ENCODE data around the gene SNX21.

Gene SNX21

GRCh38 chr20:45801851-45802250 lies 31.7 kb upstream of the SNX21 start:
- Histone ChIP-seq H3K4me1 (ENCODE audit: insufficient read depth, low read length) (no peaks in the 10 kb centered on the region), H3K4me2 (ENCODE audit: insufficient read depth, low read length) (no peak overlapping the region), H3K27ac (ENCODE audit: low read length) (no peak overlapping the region), H3K36me3 (ENCODE audit: insufficient read depth, low read length) (peaks cover 59% of the 10 kb centered on the region), H3K79me2 (ENCODE audit: insufficient read depth, low read length) (0 out of 2 replicates have a peak, but pooled peaks cover 3% of the 10 kb centered on the region), H3K4me3 (ENCODE audit: low read depth in 1 of 2, low read length in 2 of 2) (no peak overlapping the region), H3K9ac (ENCODE audit: low read depth, low read length) (no peak overlapping the region), H3K27me3 (ENCODE audit: insufficient read depth, low read length, poor library complexity) (no peaks in the 10 kb centered on the region), H3K9me3 (ENCODE audit: insufficient read depth, low read length, severe bottlenecking) (no peaks in the 10 kb centered on the region), H4K20me1 (ENCODE audit: insufficient read depth, low read length) (no peaks in the 10 kb centered on the region), H2AFZ (ENCODE audit: low read depth, low read length) (no peak overlapping the region)
- no peak for TF ChIP-seq CTCF (IDR thresholded peaks at IDR 0.05; ENCODE audit: borderline replicate concordance, extremely low read depth, low read length, poor library complexity, severe bottlenecking)
- no peak for TF ChIP-seq EZH2 (IDR thresholded peaks at IDR 0.05; ENCODE audit: borderline replicate concordance, low read depth, low read length, severe bottlenecking)
- DNase-seq (no peak), ATAC-seq (ENCODE audit: insufficient read depth, low read depth) (no peak)

GRCh38 chr20:45810191-45810970 lies 23.2 kb upstream of the SNX21 start:
- Histone ChIP-seq H3K79me2 (ENCODE audit: insufficient read depth, low read length) (peaks cover 29% of the 10 kb centered on the region), H3K9ac (ENCODE audit: low read depth, low read length) (no peak overlapping the region), H3K36me3 (ENCODE audit: insufficient read depth, low read length) (peaks cover 80% of the 10 kb centered on the region), H2AFZ (ENCODE audit: low read depth, low read length) (no peak overlapping the region), H3K4me2 (ENCODE audit: insufficient read depth, low read length) (no peak overlapping the region), H3K4me3 (ENCODE audit: low read depth in 1 of 2, low read length in 2 of 2) (no peak overlapping the region), H3K27ac (ENCODE audit: low read length) (no peak overlapping the region), H3K9me3 (ENCODE audit: insufficient read depth, low read length, severe bottlenecking) (no peaks in the 10 kb centered on the region), H3K27me3 (ENCODE audit: insufficient read depth, low read length, poor library complexity) (no peaks in the 10 kb centered on the region), H4K20me1 (ENCODE audit: insufficient read depth, low read length) (peaks cover 5% of the 10 kb centered on the region; the same call in 1 of the 2 replicates), H3K4me1 (ENCODE audit: insufficient read depth, low read length) (peaks cover 30% of the 10 kb centered on the region)
- DNase-seq (no peak), ATAC-seq (ENCODE audit: insufficient read depth, low read depth) (no peak)
- no peak for TF ChIP-seq CTCF (IDR thresholded peaks at IDR 0.05; ENCODE audit: borderline replicate concordance, extremely low read depth, low read length, poor library complexity, severe bottlenecking)
- TF ChIP-seq EZH2 (IDR thresholded peaks at IDR 0.05; ENCODE audit: borderline replicate concordance, low read depth, low read length, severe bottlenecking) = no peak

- peak; percentile 99 for ATAC-seq (ENCODE audit: insufficient read depth, low read depth)
- peaks cover 79% of the 10 kb centered on the region for H3K36me3 ChIP-seq (ENCODE audit: insufficient read depth, low read length)
- peak within 1 kb of the TSS; percentile 61 to 80 for H3K4me3 ChIP-seq (ENCODE audit: low read depth in 1 of 2, low read length in 2 of 2)
- H3K27ac ChIP-seq (ENCODE audit: low read length) = peak within 1 kb of the TSS; percentile 83
- peaks cover 34% of the 10 kb centered on the region for H3K4me1 ChIP-seq (ENCODE audit: insufficient read depth, low read length)
- no peaks in the 10 kb centered on the region for H3K27me3 ChIP-seq (ENCODE audit: insufficient read depth, low read length, poor library complexity)
- peaks cover 14% of the 10 kb centered on the region; the same call in 1 of the 2 replicates for H4K20me1 ChIP-seq (ENCODE audit: insufficient read depth, low read length)
- TF ChIP-seq CTCF (IDR thresholded peaks at IDR 0.05; ENCODE audit: borderline replicate concordance, extremely low read depth, low read length, poor library complexity, severe bottlenecking) = peak; percentile 6
- no peak for TF ChIP-seq EZH2 (IDR thresholded peaks at IDR 0.05; ENCODE audit: borderline replicate concordance, low read depth, low read length, severe bottlenecking)
- H3K9me3 ChIP-seq (ENCODE audit: insufficient read depth, low read length, severe bottlenecking) = no peaks in the 10 kb centered on the region
- H3K79me2 ChIP-seq (ENCODE audit: insufficient read depth, low read length) = peaks cover 29% of the 10 kb centered on the region
- DNase-seq = peak; percentile 99
- H2AFZ ChIP-seq (ENCODE audit: low read depth, low read length) = peak within 1 kb of the TSS; percentile 77
- peak within 1 kb of the TSS; percentile 88 for H3K9ac ChIP-seq (ENCODE audit: low read depth, low read length)
- H3K4me2 ChIP-seq (ENCODE audit: insufficient read depth, low read length) = peak within 1 kb of the TSS; percentile 78
These were observed 21.2 kb upstream of the SNX21 start, which contains the start of gene UBE2C for GRCh38 chr20:45812157-45813005. TSS of gene UBE2C (plus strand) at chr20:45812644. CDS start at chr20:45812696, 52 bp downstream.
